Ascending aorta (tissue), 2 donors: ENCODE results near the gene RFX7. TPM values are rescaled to one million over a fixed set of nuclear protein-coding genes. Genes with fewer than 3 reads are reported as not detected.

Experiments
- DNase-seq, 2 donors: peaks; one replicate each; pipeline ENCODE4 v3.0.0-alpha.2; 2019; ENCODE audit warnings: low spot score in 2 of 2
- H3K27ac ChIP-seq, 2 donors: fragments of 200-600 bp; sonication (generic); one replicate each; pipeline ENCODE4 v1.5.1; 2016 to 2017; ENCODE audit warnings: mild to moderate bottlenecking in 1 of 2
- H3K27me3 ChIP-seq: fragments of 200-600 bp; sonication (generic); one replicate; pipeline ENCODE4 v1.5.1; 2017
- H3K36me3 ChIP-seq, 2 donors: fragments of 200-600 bp; sonication (generic); one replicate each; pipeline ENCODE4 v1.5.1; 2016
- H3K4me1 ChIP-seq, 2 donors: fragments of 200-600 bp; sonication (generic); one replicate each; pipeline ENCODE4 v1.5.1; 2016 to 2017; ENCODE audit warnings: mild to moderate bottlenecking in 1 of 2
- H3K4me3 ChIP-seq, 2 donors: fragments of 200-600 bp; sonication (generic); one replicate each; pipeline ENCODE4 v1.5.1; 2016 to 2017; ENCODE audit warnings: mild to moderate bottlenecking in 1 of 2
- H3K9me3 ChIP-seq, 2 donors: fragments of 200-600 bp; sonication (generic); one replicate each; pipeline ENCODE4 v1.5.1; 2016
- intact Hi-C: fragments of 100-400 bp; cut with DNase I; formaldehyde crosslinking; loops from one replicate; pipeline ENCODE4 v1.15.1; 2023
- total RNA-seq: library from RNA; depleted of rRNA; stranded (reverse); fragments of >200 nt; gene quantifications from one replicate; pipeline ENCODE4 v1.1.0, GENCODE V29; 2016
- TF ChIP-seq, protein P1 (sequence below), 3 experiments: fragments of 200-600 bp in 2 of 3; fragments of 450-650 bp in 1 of 3; sonication (generic) in 2 of 3; IDR thresholded peaks; one replicate each; pipeline ENCODE4 v1.5.1; 2016 to 2019; ENCODE audit warnings: antibody characterized with exemption in 3 of 3, mild to moderate bottlenecking in 1 of 3, moderate library complexity in 1 of 3

Gene RFX7
- total RNA-seq, 1 donor from 2014 or later, result 14.2 TPM

DNA sequence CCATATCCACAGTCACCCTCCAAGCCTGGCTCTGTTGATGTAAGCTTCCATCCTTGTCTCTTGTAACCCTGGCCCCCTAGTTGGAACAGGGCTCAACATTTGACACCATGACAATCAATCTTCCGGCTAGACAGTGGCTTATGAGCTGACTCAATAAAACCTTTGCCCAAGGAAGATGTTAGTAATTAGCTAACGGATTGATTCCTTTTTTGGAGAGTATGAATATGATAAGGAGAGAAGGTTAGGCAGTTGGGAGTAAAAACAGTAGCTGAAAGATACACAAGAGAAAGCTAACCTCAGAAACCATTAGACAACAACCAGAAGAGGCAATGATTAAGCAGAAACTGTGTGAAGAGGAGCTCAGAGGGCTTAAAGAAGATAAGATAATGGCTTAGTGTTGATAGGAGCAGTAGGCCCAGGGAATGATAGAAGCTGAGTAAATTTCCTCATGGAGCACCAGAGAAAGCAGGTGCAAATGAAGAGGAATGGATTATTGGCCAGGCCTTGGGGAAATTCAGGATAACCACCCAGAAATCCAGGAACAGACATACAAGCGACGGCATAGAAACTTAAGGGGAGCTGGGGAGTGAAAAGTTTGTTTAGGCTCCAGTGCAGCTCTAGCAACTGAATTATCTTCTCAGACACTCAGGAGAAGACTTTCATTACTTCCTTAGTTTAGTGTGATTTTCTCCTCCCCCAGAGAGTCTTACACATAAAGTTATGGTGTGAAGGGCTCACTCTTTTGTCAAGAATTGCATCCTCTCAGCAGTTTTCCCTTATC, 7.8 kb upstream of the RFX7 start:
- no peaks in the 10 kb centered on the region for H3K27me3 ChIP-seq
- intact Hi-C loops, result no loop called here

DNA sequence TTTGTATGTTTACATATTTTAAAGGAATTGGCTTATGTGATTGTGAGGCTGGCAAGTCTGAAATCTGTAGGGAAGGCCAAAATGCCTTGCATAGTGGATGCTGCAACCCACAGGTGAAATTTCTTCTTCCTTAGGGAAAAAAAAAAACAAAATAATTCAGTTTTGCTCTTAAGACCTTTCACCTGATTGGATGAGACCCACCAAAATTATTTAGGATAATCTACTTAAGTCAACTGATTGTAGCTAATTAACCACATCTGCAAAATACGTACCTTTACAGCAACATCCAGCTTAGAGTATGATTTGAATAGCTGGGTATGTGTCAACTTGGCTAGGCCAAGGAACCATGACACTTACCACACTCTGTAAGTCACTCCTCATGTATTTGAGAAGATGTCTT, 6.9 kb upstream of the RFX7 start:
- H3K4me3 ChIP-seq, result no peak overlapping the region
- intact Hi-C loops, result no loop called here
- TF ChIP-seq, protein P1, sequence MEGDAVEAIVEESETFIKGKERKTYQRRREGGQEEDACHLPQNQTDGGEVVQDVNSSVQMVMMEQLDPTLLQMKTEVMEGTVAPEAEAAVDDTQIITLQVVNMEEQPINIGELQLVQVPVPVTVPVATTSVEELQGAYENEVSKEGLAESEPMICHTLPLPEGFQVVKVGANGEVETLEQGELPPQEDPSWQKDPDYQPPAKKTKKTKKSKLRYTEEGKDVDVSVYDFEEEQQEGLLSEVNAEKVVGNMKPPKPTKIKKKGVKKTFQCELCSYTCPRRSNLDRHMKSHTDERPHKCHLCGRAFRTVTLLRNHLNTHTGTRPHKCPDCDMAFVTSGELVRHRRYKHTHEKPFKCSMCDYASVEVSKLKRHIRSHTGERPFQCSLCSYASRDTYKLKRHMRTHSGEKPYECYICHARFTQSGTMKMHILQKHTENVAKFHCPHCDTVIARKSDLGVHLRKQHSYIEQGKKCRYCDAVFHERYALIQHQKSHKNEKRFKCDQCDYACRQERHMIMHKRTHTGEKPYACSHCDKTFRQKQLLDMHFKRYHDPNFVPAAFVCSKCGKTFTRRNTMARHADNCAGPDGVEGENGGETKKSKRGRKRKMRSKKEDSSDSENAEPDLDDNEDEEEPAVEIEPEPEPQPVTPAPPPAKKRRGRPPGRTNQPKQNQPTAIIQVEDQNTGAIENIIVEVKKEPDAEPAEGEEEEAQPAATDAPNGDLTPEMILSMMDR (IDR thresholded peaks at IDR 0.05), result no peak

More for the DNA sequence above, 7.8 kb upstream of the RFX7 start:
- H3K4me3 ChIP-seq, result no peak overlapping the region
- no peaks in the 10 kb centered on the region for H3K9me3 ChIP-seq
- H3K4me1 ChIP-seq, result no peaks in the 10 kb centered on the region
- DNase-seq, result no peak
- TF ChIP-seq, protein P1 (IDR thresholded peaks at IDR 0.05), result no peak
- H3K27ac ChIP-seq, result no peak overlapping the region
- H3K36me3 ChIP-seq, result no peaks in the 10 kb centered on the region

DNA sequence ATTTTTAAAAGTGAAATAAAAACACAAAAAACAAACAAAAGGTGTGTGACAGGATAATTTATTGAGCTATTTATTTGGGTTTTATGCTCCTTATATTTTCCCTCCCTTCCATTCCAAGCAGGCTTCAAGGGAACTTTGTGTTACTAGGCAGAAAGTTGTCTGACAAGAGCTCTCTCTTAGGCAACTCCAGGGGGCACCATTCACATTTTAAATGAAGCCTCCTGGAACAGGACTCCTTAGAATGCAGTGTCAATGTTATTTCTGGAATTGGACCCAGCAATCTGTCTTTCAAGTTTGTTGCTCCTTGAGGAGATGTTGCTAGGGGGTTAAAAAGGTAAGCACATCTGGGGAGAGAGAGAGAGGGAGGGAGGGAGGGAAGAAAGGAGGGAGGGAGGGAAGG, 5.4 kb upstream of the RFX7 start:
- DNase-seq, result no peak
- intact Hi-C loops, result loop anchor here (5.0 to 10.0 kb wide), 4 partner anchors 118 to 666 kb away; partner anchors contain the start of genes NEDD4, PYGO1, TCF12 and TEX9
- H3K36me3 ChIP-seq, result no peaks in the 10 kb centered on the region
- peaks cover 0 to 8% of the 10 kb centered on the region in 2 donors for H3K4me1 ChIP-seq
- TF ChIP-seq, protein P1 (IDR thresholded peaks at IDR 0.05), result peak in 1 of 3 experiments; percentile 12
- H3K9me3 ChIP-seq, result no peaks in the 10 kb centered on the region
- H3K27me3 ChIP-seq, result no peaks in the 10 kb centered on the region
- H3K4me3 ChIP-seq, result no peak overlapping the region
- H3K27ac ChIP-seq, result no peak overlapping the region

More for the DNA sequence above, 6.9 kb upstream of the RFX7 start:
- no peak overlapping the region for H3K27ac ChIP-seq
- H3K9me3 ChIP-seq, result no peaks in the 10 kb centered on the region
- H3K27me3 ChIP-seq, result no peaks in the 10 kb centered on the region
- no peaks in the 10 kb centered on the region for H3K4me1 ChIP-seq
- no peaks in the 10 kb centered on the region for H3K36me3 ChIP-seq
- DNase-seq, result no peak

DNA sequence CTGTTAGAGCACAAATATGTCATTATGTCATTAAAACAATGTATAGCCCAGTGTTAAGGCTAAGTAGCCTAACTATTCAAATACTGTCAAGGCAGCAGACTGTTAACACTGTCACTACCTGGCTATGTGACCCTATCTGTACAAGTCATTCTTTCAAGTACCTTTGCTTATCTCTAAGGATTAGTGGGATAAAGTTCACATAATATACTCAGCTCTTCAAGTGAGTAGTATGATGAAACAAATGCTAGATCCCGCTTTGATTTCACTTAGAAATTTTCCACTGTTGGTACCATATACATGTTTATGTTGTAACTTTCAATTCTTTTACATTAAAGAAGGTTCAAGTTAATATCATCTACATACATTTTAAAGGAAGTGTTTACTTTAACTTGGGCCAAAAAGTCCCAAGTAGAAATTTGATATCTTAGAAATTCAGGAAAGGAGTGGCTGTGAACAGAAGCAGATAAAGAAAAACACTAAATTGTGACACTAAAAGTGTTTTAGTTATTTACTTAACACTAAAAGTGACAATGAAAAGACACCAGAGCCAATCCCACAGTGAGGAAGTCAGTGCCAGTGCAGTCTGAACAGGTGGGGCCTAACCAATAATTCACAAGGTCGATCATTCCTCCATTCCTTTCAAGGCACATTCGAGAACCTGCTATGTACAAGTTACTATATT, 4.8 kb upstream of the RFX7 start:
- H3K36me3 ChIP-seq, result no peaks in the 10 kb centered on the region
- intact Hi-C loops, result loop anchor here (5.0 to 10.0 kb wide), 4 partner anchors 119 to 666 kb away; partner anchors contain the start of genes NEDD4, PYGO1, TCF12 and TEX9
- no peaks in the 10 kb centered on the region for H3K27me3 ChIP-seq
- DNase-seq, result no peak
- H3K27ac ChIP-seq, result no peak overlapping the region
- H3K4me1 ChIP-seq, result peaks cover 0 to 8% of the 10 kb centered on the region in 2 donors
- no peak overlapping the region for H3K4me3 ChIP-seq
- TF ChIP-seq, protein P1 (IDR thresholded peaks at IDR 0.05), result no peak
- H3K9me3 ChIP-seq, result no peaks in the 10 kb centered on the region

DNA sequence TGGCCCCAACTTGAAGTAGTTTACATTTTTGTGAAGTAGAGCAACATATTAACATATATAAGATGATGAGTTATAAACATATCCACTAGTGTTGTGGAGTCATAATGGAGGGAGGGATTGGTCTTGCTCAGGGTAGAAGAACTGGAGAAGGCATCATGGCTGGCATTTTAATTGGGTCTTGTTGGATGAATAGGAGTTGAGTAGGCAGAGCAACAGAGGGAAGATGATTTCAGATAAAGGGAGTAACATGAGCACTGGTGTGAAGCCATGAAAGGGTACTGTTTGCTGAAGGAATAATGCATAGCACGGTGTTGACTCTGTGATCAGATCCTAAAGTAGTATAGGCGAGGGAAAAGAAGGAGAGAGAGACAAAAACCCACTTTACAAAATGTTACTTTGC, 3.6 kb upstream of the RFX7 start:
- H3K4me1 ChIP-seq, result peaks cover 0 to 8% of the 10 kb centered on the region in 2 donors
- intact Hi-C loops, result loop anchor here (2.0 to 10.0 kb wide), 5 partner anchors 120 to 668 kb away; partner anchors contain the start of genes NEDD4, PYGO1, TCF12 and TEX9
- DNase-seq, result no peak
- no peaks in the 10 kb centered on the region for H3K27me3 ChIP-seq
- no peak overlapping the region for H3K27ac ChIP-seq
- H3K4me3 ChIP-seq, result no peak overlapping the region
- TF ChIP-seq, protein P1 (IDR thresholded peaks at IDR 0.05), result no peak
- H3K9me3 ChIP-seq, result no peaks in the 10 kb centered on the region
- H3K36me3 ChIP-seq, result no peaks in the 10 kb centered on the region
